C4-2B (cell line): ENCODE measurements around the gene STMP1.
"Not testable (repeated sequence)": the region's sequence is repeated elsewhere in the genome, so short reads cannot be mapped to it uniquely, and the experiment has no call there.

ENCODE experiments used
- H3K27ac ChIP-seq: fragments of 450-650 bp; 2 replicates; pipeline ENCODE4 v1.5.1; 2017
- CTCF ChIP-seq: fragments of 450-650 bp; conservative IDR thresholded peaks from 2 replicates; pipeline ENCODE4 v1.5.1; 2017; ENCODE audit warnings: mild to moderate bottlenecking
- ZFX ChIP-seq: fragments of 450-650 bp; IDR thresholded peaks from 2 replicates; pipeline ENCODE4 v1.6.1; 2017

STMP1 gene

GRCh38 chr7:135634191-135634878 is 28.0 kb upstream of the STMP1 start:
- TF ChIP-seq CTCF (no peak), ZFX (no peak)
- no peak overlapping the region for H3K27ac ChIP-seq

- H3K27ac ChIP-seq = not testable (repeated sequence)
Measured at GRCh38 chr7:135639690-135640089, 22.6 kb upstream of the STMP1 start.

GRCh38 chr7:135644154-135644553 is 18.2 kb upstream of the STMP1 start:
- H3K27ac ChIP-seq = no peak overlapping the region
- no peak for TF ChIP-seq ZFX

GRCh38 chr7:135644729-135645128 is 17.6 kb upstream of the STMP1 start:
- no peak overlapping the region for H3K27ac ChIP-seq
- TF ChIP-seq CTCF (no peak), ZFX (no peak)

GRCh38 chr7:135645296-135645904 is 16.9 kb upstream of the STMP1 start:
- H3K27ac ChIP-seq = no peak overlapping the region
- TF ChIP-seq ZFX (no peak), CTCF (peak; percentile 90)

GRCh38 chr7:135647755-135648154 is 14.6 kb upstream of the STMP1 start:
- TF ChIP-seq CTCF (no peak), ZFX (no peak)
- no peak overlapping the region for H3K27ac ChIP-seq

- TF ChIP-seq CTCF (no peak), ZFX (no peak)
- no peak overlapping the region for H3K27ac ChIP-seq
Measured at GRCh38 chr7:135648235-135648634, 14.1 kb upstream of the STMP1 start.

GRCh38 chr7:135650831-135651573 is 11.3 kb upstream of the STMP1 start:
- no peak overlapping the region for H3K27ac ChIP-seq
- TF ChIP-seq ZFX (no peak), CTCF (no peak)
